Pancreas (tissue), 10 donors: ENCODE results near the gene SYMPK. TPM values are rescaled to one million over a fixed set of nuclear protein-coding genes. Genes with fewer than 3 reads are reported as not detected.
"Not testable (repeated sequence)": the region's sequence is repeated elsewhere in the genome, so short reads cannot be mapped to it uniquely, and the experiment has no call there.

Experiments
- ATAC-seq, 4 donors: fragments of 200-7000 bp; cut with Tn5 transposase; one replicate each; pipeline versions ENCODE4 v1.8.0 to v1.9.1; 2020; ENCODE audit warnings: mild to moderate bottlenecking in 4 of 4, moderate library complexity in 4 of 4
- DNase-seq, 6 donors: peaks; one replicate each; pipeline ENCODE4 v3.0.0-alpha.2; 2020
- FAIRE-seq: peaks from 2 replicates; lab custom pipeline; 2012; peaks lifted over from hg19 to GRCh38; lab: Jason Lieb, UNC
- H3K27ac ChIP-seq, 4 donors: fragments of 200-600 bp; sonication (generic); 1 replicate in 3 of 4; 2 replicates in 1 of 4; pipeline versions ENCODE4 v1.5.0 to v1.8.0; 2020
- H3K27me3 ChIP-seq, 4 donors: fragments of 200-600 bp; one replicate each; pipeline ENCODE4 v1.8.0; 2021
- H3K36me3 ChIP-seq, 3 donors: fragments of 200-600 bp; sonication (generic) in 1 of 3; one replicate each; pipeline versions ENCODE4 v1.5.0 to v1.8.0; 2020 to 2021
- H3K4me1 ChIP-seq, 3 donors: fragments of 200-600 bp; one replicate each; pipeline ENCODE4 v1.8.0; 2021
- H3K4me3 ChIP-seq, 4 donors: fragments of 200-600 bp; sonication (generic) in 2 of 4; one replicate each; pipeline versions ENCODE4 v1.5.0 to v1.8.0; 2020 to 2021
- H3K9me3 ChIP-seq, 4 donors: fragments of 200-600 bp; one replicate each; pipeline ENCODE4 v1.8.0; 2021
- CTCF ChIP-seq, 4 donors: fragments of 200-600 bp; sonication (generic) in 3 of 4; IDR thresholded peaks; one replicate each; pipeline versions ENCODE4 v1.5.0 to v1.8.0; 2021; ENCODE audit warnings: antibody characterized with exemption in 4 of 4
- WGBS, 2 donors: extraction: QIAGEN DNeasy Blood & Tissue Kit; methylation state at CpG; one replicate each; pipeline ENCODE4 v1.1.7; 2013; 5-methylcytosine and 5-hydroxymethylcytosine counted together
- intact Hi-C, 3 donors: fragments of 100-400 bp; cut with DNase I; formaldehyde crosslinking; loops; one replicate each; pipeline versions ENCODE4 v1.11.1 to v1.14.2; 2022
- polyA plus RNA-seq, 2 donors: library from polyadenylated mRNA; stranded (reverse); fragments of 200-250 nt; gene quantifications; one replicate each; pipeline ENCODE4 v1.2.3, GENCODE V29; 2013
- total RNA-seq, 6 donors: library from RNA; stranded (reverse); fragmentation: NEBNext Ultra II Directional in 4 of 6; extraction: Animal tissue kit (Norgen Biotek cat#: 25700) in 4 of 6; gene quantifications; one replicate each; pipeline versions ENCODE4 v1.2.1 to v1.2.4, GENCODE V29; 2021 to 2023
- donor health status: healthy with polysubstance abuse.
- donor health status: DM: no; HTN: no; CAD: no; lungs with moderate emphysema.
- donor health status: DM: no; HTN: no; CAD: no.
- donor health status: control.
- donor health status: control.
- donor health status: Bipolar disorder and iron deficiency.
- donor health status: DM: yes; HTN: yes; CAD: no.
- donor health status: DM: no; HTN: no; CAD: no.
- donor health status: DM: no; HTN: no; CAD: no.
- donor health status: DM: yes; HTN: yes; CAD: no.

Gene SYMPK
- total and polyA plus RNA-seq, 8 donors: 25.7 to 142 (median 29.2) TPM

GRCh38 chr19:45874620-45874966, 11.6 kb upstream of the SYMPK start:
- no peak for FAIRE-seq
- peak overlapping the region in 2 of 4 donors; percentile 26 to 46 for H3K27ac ChIP-seq
- DNase-seq: no peak
- 81 to 88% methylated on average over 7 of the region's 7 CpGs for WGBS, 2 donors
- no peaks in the 10 kb centered on the region for H3K36me3 ChIP-seq
- H3K27me3 ChIP-seq: no peaks in the 10 kb centered on the region
- peaks cover 24 to 55% (median 46%) of the 10 kb centered on the region in 3 donors for H3K4me1 ChIP-seq
- intact Hi-C loops: no loop called here
- no peak for ATAC-seq
- H3K4me3 ChIP-seq: no peak overlapping the region
- no peak for TF ChIP-seq CTCF (IDR thresholded peaks at IDR 0.05)
- no peaks in the 10 kb centered on the region for H3K9me3 ChIP-seq

- WGBS, 2 donors: 57 to 78% methylated on average over 7 of the region's 7 CpGs
- peaks cover 15 to 42% (median 33%) of the 10 kb centered on the region in 3 donors for H3K4me1 ChIP-seq
Observed at GRCh38 chr19:45873219-45873772, 10.3 kb upstream of the SYMPK start.

GRCh38 chr19:45872095-45872919, 9.4 kb upstream of the SYMPK start:
- FAIRE-seq: no peak
- intact Hi-C loops: no loop called here
- Histone ChIP-seq H3K27ac (no peak overlapping the region), H3K36me3 (no peaks in the 10 kb centered on the region), H3K4me3 (no peak overlapping the region), H3K9me3 (no peaks in the 10 kb centered on the region), H3K4me1 (peaks cover 15 to 36% (median 26%) of the 10 kb centered on the region in 3 donors), H3K27me3 (no peaks in the 10 kb centered on the region)
- WGBS, 2 donors: 77 to 81% methylated on average over 34 of the region's 34 CpGs
- TF ChIP-seq CTCF (IDR thresholded peaks at IDR 0.05): no peak
- DNase-seq: peak in 2 of 6 donors; percentile 58 to 74
- no peak for ATAC-seq

More at GRCh38 chr19:45873219-45873772, 10.3 kb upstream of the SYMPK start:
- intact Hi-C loops: no loop called here
- Histone ChIP-seq H3K4me3 (no peak overlapping the region), H3K36me3 (no peaks in the 10 kb centered on the region), H3K9me3 (no peaks in the 10 kb centered on the region), H3K27ac (peak overlapping the region in 2 of 4 donors; percentile 46 to 52), H3K27me3 (no peaks in the 10 kb centered on the region)
- ATAC-seq (no peak), DNase-seq (no peak), FAIRE-seq (no peak)
- no peak for TF ChIP-seq CTCF (IDR thresholded peaks at IDR 0.05)

GRCh38 chr19:45870798-45871197, 7.9 kb upstream of the SYMPK start:
- no peak for DNase-seq
- Histone ChIP-seq H3K9me3 (no peaks in the 10 kb centered on the region), H3K4me1 (peaks cover 7 to 24% (median 13%) of the 10 kb centered on the region in 3 donors), H3K27me3 (no peaks in the 10 kb centered on the region), H3K4me3 (no peak overlapping the region), H3K36me3 (no peaks in the 10 kb centered on the region), H3K27ac (no peak overlapping the region)
- FAIRE-seq: no peak
- 77 to 78% methylated on average over 5 of the region's 5 CpGs for WGBS, 2 donors
- intact Hi-C loops: no loop called here
- no peak for TF ChIP-seq CTCF (IDR thresholded peaks at IDR 0.05)
- no peak for ATAC-seq

GRCh38 chr19:45867241-45867640, 4.3 kb upstream of the SYMPK start:
- DNase-seq, H3K36me3 ChIP-seq, intact Hi-C loops, H3K27me3 ChIP-seq, H3K9me3 ChIP-seq, FAIRE-seq, ATAC-seq, H3K4me1 ChIP-seq: not testable (repeated sequence)
- Histone ChIP-seq H3K27ac (peak overlapping the region in 2 of 4 donors; percentile 75 to 86), H3K4me3 (peak overlapping the region in 3 of 4 donors; percentile 56 to 94 (median 94))
- WGBS, 2 donors: 36 to 60% methylated on average over 4 of the region's 4 CpGs
